GM12865 (cell line): ENCODE measurements around the gene EHMT2.

Experiments used
- DNase-seq: peaks from one replicate; pipeline ENCODE4 v3.0.0; 2010; ENCODE audit warnings: low read depth
- H3K4me3 ChIP-seq: 2 replicates; pipeline ENCODE4 v1.5.1; 2011; ENCODE audit warnings: mild to moderate bottlenecking, low read depth, low read length, control low read depth
- TF ChIP-seq, protein P1 (sequence below): IDR thresholded peaks from 2 replicates; pipeline ENCODE4 v1.5.1; 2011; ENCODE audit warnings: low read length, control low read depth, low read depth, inconsistent platforms; ENCODE audit not compliant: insufficient read depth; ENCODE audit errors: missing control alignments

EHMT2 gene

DNA sequence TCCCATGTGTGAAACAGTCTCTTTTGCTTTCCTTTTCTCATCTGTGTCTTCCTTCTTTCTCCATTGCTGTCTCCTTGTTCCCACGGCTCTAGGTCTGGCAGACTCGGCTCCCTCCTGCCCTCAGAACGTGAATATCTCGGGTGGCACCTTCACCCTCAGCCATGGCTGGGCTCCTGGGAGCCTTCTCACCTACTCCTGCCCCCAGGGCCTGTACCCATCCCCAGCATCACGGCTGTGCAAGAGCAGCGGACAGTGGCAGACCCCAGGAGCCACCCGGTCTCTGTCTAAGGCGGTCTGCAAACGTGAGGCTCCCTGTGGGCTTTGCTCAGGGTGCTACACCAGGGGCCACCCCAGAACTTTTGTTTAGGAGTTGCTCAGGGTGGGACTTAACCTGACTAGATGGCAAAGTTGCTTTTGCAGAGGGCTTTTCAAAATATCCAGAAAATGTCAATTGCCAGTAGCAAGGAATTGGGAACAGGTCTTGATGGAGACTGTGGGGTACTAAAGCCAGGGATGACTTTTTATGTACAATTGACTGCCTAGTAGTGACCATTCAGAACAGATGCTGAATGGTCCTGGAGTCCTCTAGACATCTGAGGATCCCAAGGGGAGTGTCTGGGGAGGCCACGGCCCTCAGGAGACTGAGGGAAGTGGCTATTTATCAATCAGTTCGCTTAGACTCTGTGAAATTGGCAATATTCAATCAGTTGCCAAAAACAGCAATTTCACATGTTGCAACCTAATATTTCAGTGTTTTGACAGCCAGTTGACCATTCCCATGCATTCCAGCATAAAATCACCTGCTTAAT, 30.6 kb upstream of the EHMT2 start:
- H3K4me3 ChIP-seq = no peak overlapping the region
- TF ChIP-seq, protein P1, sequence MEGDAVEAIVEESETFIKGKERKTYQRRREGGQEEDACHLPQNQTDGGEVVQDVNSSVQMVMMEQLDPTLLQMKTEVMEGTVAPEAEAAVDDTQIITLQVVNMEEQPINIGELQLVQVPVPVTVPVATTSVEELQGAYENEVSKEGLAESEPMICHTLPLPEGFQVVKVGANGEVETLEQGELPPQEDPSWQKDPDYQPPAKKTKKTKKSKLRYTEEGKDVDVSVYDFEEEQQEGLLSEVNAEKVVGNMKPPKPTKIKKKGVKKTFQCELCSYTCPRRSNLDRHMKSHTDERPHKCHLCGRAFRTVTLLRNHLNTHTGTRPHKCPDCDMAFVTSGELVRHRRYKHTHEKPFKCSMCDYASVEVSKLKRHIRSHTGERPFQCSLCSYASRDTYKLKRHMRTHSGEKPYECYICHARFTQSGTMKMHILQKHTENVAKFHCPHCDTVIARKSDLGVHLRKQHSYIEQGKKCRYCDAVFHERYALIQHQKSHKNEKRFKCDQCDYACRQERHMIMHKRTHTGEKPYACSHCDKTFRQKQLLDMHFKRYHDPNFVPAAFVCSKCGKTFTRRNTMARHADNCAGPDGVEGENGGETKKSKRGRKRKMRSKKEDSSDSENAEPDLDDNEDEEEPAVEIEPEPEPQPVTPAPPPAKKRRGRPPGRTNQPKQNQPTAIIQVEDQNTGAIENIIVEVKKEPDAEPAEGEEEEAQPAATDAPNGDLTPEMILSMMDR = no peak

DNA sequence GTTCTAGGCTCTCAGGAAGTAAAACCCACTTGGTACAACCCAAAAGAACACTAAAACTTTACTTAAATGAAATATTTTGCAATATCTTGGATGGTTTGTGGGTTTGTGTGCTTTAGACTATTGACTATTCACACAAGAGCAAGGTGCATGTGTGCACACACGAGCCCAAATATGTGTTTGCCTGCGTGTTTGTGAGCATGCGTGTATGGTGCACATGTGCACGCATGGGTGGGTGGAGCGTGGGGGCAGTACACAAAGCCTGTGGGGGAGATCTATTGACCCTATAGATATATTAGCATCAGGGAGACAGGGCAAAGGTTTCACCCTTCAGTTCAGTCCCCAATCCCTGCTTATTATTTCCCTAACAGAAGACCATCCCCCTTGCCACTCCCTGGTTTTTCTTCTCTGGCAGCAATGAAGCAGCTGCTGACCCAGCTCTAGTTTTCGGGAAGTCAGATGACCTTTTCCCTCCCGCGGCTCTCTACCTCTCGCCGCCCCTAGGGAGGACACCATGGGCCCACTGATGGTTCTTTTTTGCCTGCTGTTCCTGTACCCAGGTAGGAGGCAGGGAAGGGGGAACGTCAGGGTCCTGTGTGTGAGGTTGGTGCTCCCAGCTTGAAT, 29.9 kb upstream of the EHMT2 start, which contains the start of gene C2:
TSS of gene C2 (plus strand) at position 476 of the 621 bp plus-strand sequence. CDS start at position 512, 36 bp downstream.
- TF ChIP-seq, protein P1 = no peak
- H3K4me3 ChIP-seq = no peak within 1 kb of the TSS
- no peak for DNase-seq

More for the DNA sequence above, 30.6 kb upstream of the EHMT2 start:
- no peak for DNase-seq

DNA sequence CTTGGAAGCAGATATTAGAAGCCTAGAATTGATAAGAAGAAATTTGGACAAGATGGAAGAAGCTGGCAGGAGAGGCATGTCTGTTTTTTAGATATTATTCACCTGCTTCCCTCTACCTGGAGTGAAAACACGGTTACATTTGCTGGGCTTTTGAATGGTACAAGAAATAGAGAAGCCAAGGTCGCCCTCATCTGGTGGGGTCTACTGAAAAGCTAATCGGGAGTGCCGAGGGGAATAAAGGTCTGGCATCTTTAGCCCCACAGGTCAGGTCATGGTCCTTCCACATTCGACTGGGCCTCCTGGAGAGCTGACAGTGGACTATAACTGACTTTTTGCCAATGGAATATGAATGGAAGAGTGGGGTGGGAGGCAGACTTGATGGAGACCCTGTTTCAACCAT, 25.4 kb upstream of the EHMT2 start:
- no peak overlapping the region for H3K4me3 ChIP-seq
- peak; percentile 45 for DNase-seq
- TF ChIP-seq, protein P1 = peak; percentile 25

DNA sequence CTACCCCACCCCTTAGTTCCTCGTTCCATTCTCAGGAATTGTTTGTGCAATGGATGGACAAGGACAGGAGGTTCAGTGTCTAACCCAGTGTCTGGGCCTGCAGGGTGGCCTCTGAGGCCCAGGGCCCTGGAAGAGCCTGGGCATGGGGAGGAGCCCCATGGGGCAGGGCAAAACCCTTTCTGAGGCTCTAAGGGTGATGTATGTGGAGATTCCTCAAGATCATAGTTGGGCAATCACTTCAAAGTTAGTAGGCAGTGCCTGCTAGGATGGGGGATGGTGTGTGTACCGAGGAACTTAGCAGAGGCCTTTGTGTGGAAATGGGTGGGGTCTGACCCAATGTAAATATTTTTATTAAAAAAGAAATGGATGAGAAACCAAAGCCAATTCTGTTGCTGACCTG, 23.3 kb upstream of the EHMT2 start:
- no peak for DNase-seq
- H3K4me3 ChIP-seq = no peak overlapping the region
- TF ChIP-seq, protein P1 = no peak

DNA sequence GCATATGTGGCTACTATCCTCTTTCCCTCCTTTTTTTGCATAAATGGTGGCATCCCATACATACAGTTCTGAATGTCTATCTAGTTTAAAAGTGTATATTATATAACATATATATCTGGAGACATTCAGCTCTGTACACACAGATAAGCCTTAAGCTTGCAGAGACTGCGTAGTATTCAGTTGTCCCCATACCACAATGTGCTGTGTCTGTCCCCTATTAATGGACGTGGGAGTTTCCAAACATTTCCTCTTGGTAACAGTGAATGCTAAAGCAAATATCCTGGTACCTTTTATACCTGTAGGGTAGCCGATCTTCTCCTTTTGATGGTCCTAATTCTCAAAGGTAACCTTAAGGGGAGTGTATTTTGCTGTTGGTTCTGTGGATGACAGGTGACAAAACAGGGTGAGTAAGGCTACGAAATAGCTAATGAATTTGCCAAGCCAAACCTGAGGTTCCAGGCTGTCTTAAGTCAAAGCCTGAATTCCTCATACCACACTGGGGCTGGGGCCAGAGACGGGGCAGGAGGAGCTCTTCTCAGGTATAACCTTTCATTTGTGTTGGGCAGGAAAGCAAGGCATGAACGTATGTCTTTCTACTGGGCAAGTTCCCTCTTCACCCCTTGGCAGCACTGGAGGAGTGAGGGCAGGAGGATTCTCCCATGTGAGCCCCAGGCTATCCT, 22.3 kb upstream of the EHMT2 start:
- DNase-seq = no peak
- TF ChIP-seq, protein P1 = no peak

DNA sequence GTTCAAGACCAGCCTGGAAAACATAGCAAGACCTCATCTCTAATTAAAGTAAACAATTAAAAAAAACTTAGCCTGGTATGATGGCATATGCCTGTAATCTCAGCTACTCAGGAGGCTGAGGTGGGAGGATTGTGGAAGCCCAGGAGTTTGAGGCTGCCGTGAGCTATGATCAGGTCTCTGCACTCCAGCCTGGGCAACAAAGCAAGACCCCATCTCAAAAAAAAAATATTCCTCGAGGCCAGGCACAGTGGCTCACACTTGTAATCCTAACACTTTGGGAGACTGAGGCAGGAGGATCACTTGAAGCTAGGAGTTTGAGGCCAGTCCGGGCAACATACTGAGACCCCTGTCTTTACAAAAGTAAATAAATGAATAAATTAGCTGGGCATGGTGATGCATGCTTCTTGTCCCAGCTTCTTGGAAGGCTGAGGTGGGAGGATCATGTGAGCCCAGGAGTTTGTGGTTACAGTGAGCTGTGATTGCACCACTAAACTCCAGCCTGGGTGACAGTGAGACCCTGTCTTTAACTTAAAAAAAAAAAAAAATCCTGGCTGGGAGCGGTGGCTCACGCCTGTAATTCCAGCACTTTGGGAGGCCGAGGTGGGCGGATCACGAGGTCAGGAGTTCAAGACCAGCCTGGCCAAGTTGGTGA, 20.7 kb upstream of the EHMT2 start:
- no peak for DNase-seq
- no peak overlapping the region for H3K4me3 ChIP-seq
- TF ChIP-seq, protein P1 = no peak

More for the DNA sequence above, 22.3 kb upstream of the EHMT2 start:
- H3K4me3 ChIP-seq = no peak overlapping the region
